Hepatocyte (in vitro differentiated cells): ENCODE results near the gene CDH10. TPM values are rescaled to one million over a fixed set of nuclear protein-coding genes. Genes with fewer than 3 reads are reported as not detected.
A peak's percentile ranks its signal among the peaks of the same experiment; 100 is the strongest.

Experiments
- DNase-seq: peaks from one replicate; pipeline ENCODE4 v3.0.0-alpha.2; 2016; ENCODE audit warnings: low spot score
- H2AFZ ChIP-seq: fragments of 200-600 bp; sonication (generic); 2 replicates; pipeline ENCODE4 v1.6.0; 2016; ENCODE audit warnings: antibody characterized with exemption, mild to moderate bottlenecking
- H3K27ac ChIP-seq: fragments of 200-600 bp; sonication (generic); 2 replicates; pipeline ENCODE4 v1.5.1; 2016; ENCODE audit warnings: mild to moderate bottlenecking
- H3K27me3 ChIP-seq: fragments of 200-600 bp; sonication (generic); 2 replicates; pipeline ENCODE4 v1.6.1; 2016
- H3K36me3 ChIP-seq: fragments of 200-600 bp; sonication (generic); replicated peaks from 2 replicates; pipeline ENCODE4 v1.5.1; 2016; ENCODE audit warnings: low read depth; ENCODE audit not compliant: insufficient read depth
- H3K4me1 ChIP-seq: fragments of 200-600 bp; sonication (generic); 2 replicates; pipeline ENCODE4 v1.5.1; 2016; ENCODE audit warnings: mild to moderate bottlenecking, moderate library complexity; ENCODE audit not compliant: insufficient read depth
- H3K4me2 ChIP-seq: fragments of 200-600 bp; sonication (generic); 2 replicates; pipeline ENCODE4 v1.6.0; 2016
- H3K4me3 ChIP-seq: fragments of 200-600 bp; sonication (generic); 2 replicates; pipeline ENCODE4 v1.5.1; 2016; ENCODE audit warnings: mild to moderate bottlenecking
- H3K79me2 ChIP-seq: fragments of 200-600 bp; sonication (generic); 2 replicates; pipeline ENCODE4 v1.6.0; 2017; ENCODE audit warnings: mild to moderate bottlenecking
- H3K9me2 ChIP-seq: fragments of 200-600 bp; sonication (generic); replicated peaks from 2 replicates; pipeline ENCODE4 v1.6.0; 2017; ENCODE audit warnings: mild to moderate bottlenecking; ENCODE audit not compliant: insufficient read depth
- H3K9me3 ChIP-seq: fragments of 200-600 bp; sonication (generic); 2 replicates; pipeline ENCODE4 v1.5.1; 2016; ENCODE audit warnings: low read depth, mild to moderate bottlenecking
- H4K20me1 ChIP-seq: fragments of 200-600 bp; sonication (generic); 2 replicates; pipeline ENCODE4 v1.6.0; 2016; ENCODE audit warnings: mild to moderate bottlenecking; ENCODE audit not compliant: insufficient read depth, poor library complexity, severe bottlenecking
- CTCF ChIP-seq: fragments of 200-600 bp; sonication (generic); IDR thresholded peaks from 2 replicates; pipeline ENCODE4 v1.5.1; 2016; ENCODE audit warnings: antibody characterized with exemption, mild to moderate bottlenecking; ENCODE audit not compliant: poor library complexity
- EZH2 ChIP-seq: fragments of 200-600 bp; sonication (generic); IDR thresholded peaks from 2 replicates; pipeline ENCODE4 v1.6.1; 2016; ENCODE audit warnings: antibody characterized with exemption, mild to moderate bottlenecking, borderline replicate concordance
- EZH2phosphoT487 ChIP-seq: fragments of 200-600 bp; sonication (generic); IDR thresholded peaks from one replicate; pipeline ENCODE4 v1.6.1; 2018; ENCODE audit warnings: antibody characterized with exemption, mild to moderate bottlenecking, low read depth, moderate library complexity; ENCODE audit not compliant: unreplicated experiment, severe bottlenecking
- WGBS: methylation state at CpG from one replicate; pipeline ENCODE4 v1.1.6; 2016; ENCODE audit warnings: low lambda C conversion rate; ENCODE audit errors: missing lambda C conversion rate; 5-methylcytosine and 5-hydroxymethylcytosine counted together
- polyA plus RNA-seq: library from polyadenylated mRNA; unstranded; fragments of >200 nt; fragmentation: Nextera tagmentation; extraction: Ambion mirVana; gene quantifications from 2 replicates; pipeline ENCODE4 v1.2.1, GENCODE V29; 2016
- total RNA-seq: library from RNA; depleted of rRNA; stranded (reverse); fragments of >200 nt; gene quantifications from 2 replicates; pipeline ENCODE4 v1.2.3, GENCODE V29; 2014

CDH10 gene
- total and polyA plus RNA-seq, 2 experiments from 2014 or later = 3.2 to 4.9 TPM

- Histone ChIP-seq H3K27ac (no peak overlapping the region), H4K20me1 (no peaks in the 10 kb centered on the region), H3K4me1 (peaks cover 5% of the 10 kb centered on the region), H3K79me2 (no peaks in the 10 kb centered on the region), H3K4me3 (no peak overlapping the region), H3K27me3 (no peaks in the 10 kb centered on the region), H3K4me2 (no peak overlapping the region), H3K36me3 (no peaks in the 10 kb centered on the region), H3K9me3 (no peaks in the 10 kb centered on the region), H2AFZ (no peak overlapping the region), H3K9me2 (no peaks in the 10 kb centered on the region)
- TF ChIP-seq CTCF (no peak), EZH2phosphoT487 (no peak), EZH2 (no peak)
- DNase-seq = no peak
- WGBS = 84% methylated on average over 1 of the region's 1 CpG
Measured at GRCh38 chr5:24538346-24538745, 106.4 kb downstream of the CDH10 start.

- Histone ChIP-seq H3K9me3 (no peaks in the 10 kb centered on the region), H3K4me3 (no peak overlapping the region), H3K9me2 (no peaks in the 10 kb centered on the region), H3K27ac (no peak overlapping the region), H3K36me3 (no peaks in the 10 kb centered on the region), H4K20me1 (no peaks in the 10 kb centered on the region), H3K4me2 (no peak overlapping the region), H3K27me3 (no peaks in the 10 kb centered on the region), H2AFZ (no peak overlapping the region), H3K79me2 (no peaks in the 10 kb centered on the region), H3K4me1 (peaks cover 5% of the 10 kb centered on the region)
- DNase-seq = no peak
- TF ChIP-seq EZH2phosphoT487 (no peak), EZH2 (no peak), CTCF (peak; percentile 20)
- WGBS = 91% methylated on average over 2 of the region's 2 CpGs
Measured at GRCh38 chr5:24535646-24536045, 109.1 kb downstream of the CDH10 start.

DNA sequence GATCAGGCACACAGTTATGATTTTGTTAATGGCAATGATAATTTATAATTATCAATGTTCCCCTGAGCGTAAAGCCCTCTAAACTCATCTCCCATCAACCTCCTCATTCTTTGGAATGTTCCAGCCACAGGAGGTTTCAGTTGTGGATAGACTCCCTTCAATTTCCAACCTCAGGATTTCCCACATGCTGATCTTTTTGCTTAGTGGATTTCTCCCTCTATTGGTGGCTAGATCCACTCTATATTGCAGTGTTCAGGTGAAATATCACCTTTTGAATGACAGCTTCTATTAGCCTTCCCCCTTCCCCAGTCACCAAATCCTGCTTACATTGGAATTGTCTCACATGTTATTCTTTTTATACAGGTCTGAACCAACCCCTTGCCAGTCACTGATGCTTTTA lies 113.9 kb downstream of the CDH10 start:
- H3K9me3 ChIP-seq = no peaks in the 10 kb centered on the region
- WGBS = 92% methylated on average over 1 of the region's 1 CpG
- no peak overlapping the region for H3K27ac ChIP-seq
- H3K9me2 ChIP-seq = no peaks in the 10 kb centered on the region
- no peak for DNase-seq
- H3K4me2 ChIP-seq = no peak overlapping the region
- H2AFZ ChIP-seq = no peak overlapping the region
- no peaks in the 10 kb centered on the region for H4K20me1 ChIP-seq
- H3K4me1 ChIP-seq = no peaks in the 10 kb centered on the region
- no peak overlapping the region for H3K4me3 ChIP-seq
- no peaks in the 10 kb centered on the region for H3K27me3 ChIP-seq
- TF ChIP-seq CTCF = no peak
- no peak for TF ChIP-seq EZH2
- TF ChIP-seq EZH2phosphoT487 = no peak
- no peaks in the 10 kb centered on the region for H3K79me2 ChIP-seq
- H3K36me3 ChIP-seq = no peaks in the 10 kb centered on the region

DNA sequence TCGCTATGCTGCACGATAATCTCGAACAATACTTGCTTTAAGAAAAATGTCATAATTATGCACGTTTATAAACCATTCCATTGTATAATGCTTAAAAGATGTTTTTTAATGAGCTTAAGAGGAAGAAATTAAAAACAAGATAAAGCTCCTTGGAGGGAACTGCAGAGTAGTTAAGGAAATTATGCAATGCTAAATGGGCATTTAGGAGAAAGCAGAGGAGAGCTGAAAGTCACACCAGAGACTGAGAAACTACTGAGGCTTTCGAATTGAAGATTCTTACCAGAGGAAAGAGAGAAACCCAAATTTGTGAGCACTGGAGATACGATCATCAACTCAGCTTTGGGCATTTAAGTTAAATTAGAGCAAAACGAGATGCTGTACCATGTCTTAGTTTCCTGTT lies 119.4 kb downstream of the CDH10 start:
- WGBS = 89% methylated on average over 7 of the region's 7 CpGs
- no peaks in the 10 kb centered on the region for H3K9me3 ChIP-seq
- no peak for DNase-seq
- no peaks in the 10 kb centered on the region for H3K9me2 ChIP-seq
- no peak overlapping the region for H3K4me3 ChIP-seq
- no peak overlapping the region for H3K4me2 ChIP-seq
- H3K4me1 ChIP-seq = no peaks in the 10 kb centered on the region
- no peaks in the 10 kb centered on the region for H3K27me3 ChIP-seq
- no peaks in the 10 kb centered on the region for H3K36me3 ChIP-seq
- H3K27ac ChIP-seq = no peak overlapping the region
- no peak for TF ChIP-seq CTCF
- TF ChIP-seq EZH2 = no peak
- no peak for TF ChIP-seq EZH2phosphoT487
- no peak overlapping the region for H2AFZ ChIP-seq
- H4K20me1 ChIP-seq = no peaks in the 10 kb centered on the region
- H3K79me2 ChIP-seq = no peaks in the 10 kb centered on the region
